BLaER1 (cell line): ENCODE results near the gene CEP128.
A peak's percentile ranks its signal among the peaks of the same experiment; 100 is the strongest.

ENCODE experiments used
- H3K27ac ChIP-seq: shearing (Covaris generic); formaldehyde crosslinking; 2 replicates; pipeline ENCODE4 v1.8.1; 2022
- H3K27me3 ChIP-seq: shearing (Covaris generic); formaldehyde crosslinking; 2 replicates; pipeline ENCODE4 v1.8.1; 2022
- H3K36me3 ChIP-seq: shearing (Covaris generic); formaldehyde crosslinking; 2 replicates; pipeline ENCODE4 v1.8.1; 2022
- H3K4me1 ChIP-seq: shearing (Covaris generic); formaldehyde crosslinking; 2 replicates; pipeline ENCODE4 v1.8.1; 2022
- H3K4me2 ChIP-seq: shearing (Covaris generic); formaldehyde crosslinking; 2 replicates; pipeline ENCODE4 v1.8.1; 2022
- H3K4me3 ChIP-seq: shearing (Covaris generic); formaldehyde crosslinking; 2 replicates; pipeline ENCODE4 v1.8.1; 2022
- H3K9ac ChIP-seq: shearing (Covaris generic); formaldehyde crosslinking; 2 replicates; pipeline ENCODE4 v1.8.1; 2022
- H3K9me3 ChIP-seq: shearing (Covaris generic); formaldehyde crosslinking; 2 replicates; pipeline ENCODE4 v1.8.1; 2022
- H4K20me1 ChIP-seq: shearing (Covaris generic); formaldehyde crosslinking; 2 replicates; pipeline ENCODE4 v1.8.1; 2022
- Cebpa-rat ChIP-seq: shearing (Covaris generic); IDR thresholded peaks from 2 replicates; pipeline ENCODE4 v1.8.1; 2022

Gene CEP128

GRCh38 chr14:80521456-80521855 is 420.1 kb downstream of the CEP128 start:
- H3K4me2 ChIP-seq: no peak overlapping the region
- H3K27ac ChIP-seq: no peak overlapping the region
- no peak overlapping the region for H3K4me3 ChIP-seq
- TF ChIP-seq Cebpa-rat: no peak
- H3K36me3 ChIP-seq: peaks cover 46% of the 10 kb centered on the region
- H3K27me3 ChIP-seq: no peaks in the 10 kb centered on the region
- no peak overlapping the region for H3K9ac ChIP-seq
- H3K9me3 ChIP-seq: no peaks in the 10 kb centered on the region
- no peaks in the 10 kb centered on the region for H3K4me1 ChIP-seq
- H4K20me1 ChIP-seq: no peaks in the 10 kb centered on the region

- Histone ChIP-seq H3K4me3 (no peak overlapping the region), H3K27ac (no peak overlapping the region), H4K20me1 (no peaks in the 10 kb centered on the region), H3K9me3 (peaks cover 14% of the 10 kb centered on the region), H3K27me3 (no peaks in the 10 kb centered on the region), H3K9ac (no peak overlapping the region), H3K4me1 (no peaks in the 10 kb centered on the region), H3K4me2 (no peak overlapping the region), H3K36me3 (peaks cover 46% of the 10 kb centered on the region)
- TF ChIP-seq Cebpa-rat: no peak
These were observed 422.5 kb downstream of the CEP128 start for GRCh38 chr14:80519002-80519401.

GRCh38 chr14:80518173-80518572 is 423.4 kb downstream of the CEP128 start:
- H3K4me2 ChIP-seq: no peak overlapping the region
- H3K4me3 ChIP-seq: no peak overlapping the region
- H3K36me3 ChIP-seq: peaks cover 38% of the 10 kb centered on the region
- H3K9me3 ChIP-seq: peaks cover 14% of the 10 kb centered on the region
- no peak overlapping the region for H3K27ac ChIP-seq
- no peaks in the 10 kb centered on the region for H3K4me1 ChIP-seq
- H3K27me3 ChIP-seq: no peaks in the 10 kb centered on the region
- H3K9ac ChIP-seq: no peak overlapping the region
- TF ChIP-seq Cebpa-rat: no peak
- H4K20me1 ChIP-seq: no peaks in the 10 kb centered on the region

GRCh38 chr14:80507292-80507869 is 434.2 kb downstream of the CEP128 start:
- Histone ChIP-seq H3K9me3 (no peaks in the 10 kb centered on the region), H3K27ac (no peak overlapping the region), H3K4me1 (no peaks in the 10 kb centered on the region), H3K4me2 (no peak overlapping the region), H3K4me3 (no peak overlapping the region), H4K20me1 (no peaks in the 10 kb centered on the region), H3K27me3 (no peaks in the 10 kb centered on the region), H3K36me3 (no peaks in the 10 kb centered on the region), H3K9ac (no peak overlapping the region)
- no peak for TF ChIP-seq Cebpa-rat

- Histone ChIP-seq H3K4me2 (no peak overlapping the region), H4K20me1 (no peaks in the 10 kb centered on the region), H3K36me3 (peaks cover 9% of the 10 kb centered on the region; the same call in 1 of the 2 replicates), H3K4me3 (no peak overlapping the region), H3K4me1 (no peaks in the 10 kb centered on the region), H3K27ac (no peak overlapping the region), H3K9me3 (no peaks in the 10 kb centered on the region), H3K9ac (no peak overlapping the region), H3K27me3 (no peaks in the 10 kb centered on the region)
- TF ChIP-seq Cebpa-rat: no peak
These were observed 436.8 kb downstream of the CEP128 start for GRCh38 chr14:80504781-80505180.

GRCh38 chr14:80498533-80498932 is 443.0 kb downstream of the CEP128 start:
- H3K27me3 ChIP-seq: no peaks in the 10 kb centered on the region
- H3K27ac ChIP-seq: no peak overlapping the region
- H3K9me3 ChIP-seq: no peaks in the 10 kb centered on the region
- no peak overlapping the region for H3K4me3 ChIP-seq
- peaks cover 1% of the 10 kb centered on the region; the same call in 1 of the 2 replicates for H3K4me1 ChIP-seq
- H4K20me1 ChIP-seq: no peaks in the 10 kb centered on the region
- peaks cover 9% of the 10 kb centered on the region; the same call in 1 of the 2 replicates for H3K36me3 ChIP-seq
- no peak overlapping the region for H3K9ac ChIP-seq
- TF ChIP-seq Cebpa-rat: no peak
- H3K4me2 ChIP-seq: no peak overlapping the region

- no peaks in the 10 kb centered on the region for H3K27me3 ChIP-seq
- peaks cover 15% of the 10 kb centered on the region for H3K4me1 ChIP-seq
- no peaks in the 10 kb centered on the region for H3K36me3 ChIP-seq
- TF ChIP-seq Cebpa-rat: no peak; the same call in 1 of the 2 replicates
- no peaks in the 10 kb centered on the region for H3K9me3 ChIP-seq
- no peak overlapping the region for H3K27ac ChIP-seq
- no peak overlapping the region for H3K4me2 ChIP-seq
- H3K9ac ChIP-seq: no peak overlapping the region
- no peak overlapping the region for H3K4me3 ChIP-seq
- H4K20me1 ChIP-seq: no peaks in the 10 kb centered on the region
These were observed 445.4 kb downstream of the CEP128 start for GRCh38 chr14:80496090-80496489.

- Histone ChIP-seq H3K36me3 (no peaks in the 10 kb centered on the region), H4K20me1 (no peaks in the 10 kb centered on the region), H3K27ac (no peak overlapping the region), H3K4me2 (no peak overlapping the region), H3K4me3 (no peak overlapping the region), H3K4me1 (peaks cover 20% of the 10 kb centered on the region), H3K9me3 (no peaks in the 10 kb centered on the region), H3K9ac (no peak overlapping the region), H3K27me3 (no peaks in the 10 kb centered on the region)
- TF ChIP-seq Cebpa-rat: no peak
These were observed 446.8 kb downstream of the CEP128 start for GRCh38 chr14:80494769-80495168.

- Histone ChIP-seq H3K4me3 (no peak overlapping the region), H3K4me1 (peaks cover 20% of the 10 kb centered on the region), H3K9ac (no peak overlapping the region), H3K9me3 (no peaks in the 10 kb centered on the region), H3K36me3 (no peaks in the 10 kb centered on the region), H3K27me3 (no peaks in the 10 kb centered on the region), H4K20me1 (no peaks in the 10 kb centered on the region), H3K27ac (no peak overlapping the region), H3K4me2 (no peak overlapping the region)
- no peak for TF ChIP-seq Cebpa-rat
These were observed 447.9 kb downstream of the CEP128 start for GRCh38 chr14:80493620-80494019.

GRCh38 chr14:80491650-80492049 is 449.9 kb downstream of the CEP128 start:
- H3K4me2 ChIP-seq: peak overlapping the region; percentile 17

GRCh38 chr14:80491131-80491530 is 450.4 kb downstream of the CEP128 start:
- no peaks in the 10 kb centered on the region for H4K20me1 ChIP-seq
- H3K4me2 ChIP-seq: peak overlapping the region; percentile 17
- peak overlapping the region; percentile 37; the same call in 1 of the 2 replicates for H3K27ac ChIP-seq
- H3K9me3 ChIP-seq: no peaks in the 10 kb centered on the region
- H3K9ac ChIP-seq: no peak overlapping the region
- no peak for TF ChIP-seq Cebpa-rat
- no peaks in the 10 kb centered on the region for H3K27me3 ChIP-seq
- H3K4me1 ChIP-seq: peaks cover 20% of the 10 kb centered on the region
- H3K4me3 ChIP-seq: no peak overlapping the region
- no peaks in the 10 kb centered on the region for H3K36me3 ChIP-seq

More at GRCh38 chr14:80491650-80492049, 449.9 kb downstream of the CEP128 start:
- no peak for TF ChIP-seq Cebpa-rat
- no peak overlapping the region for H3K9ac ChIP-seq
- H3K27me3 ChIP-seq: no peaks in the 10 kb centered on the region
- H3K27ac ChIP-seq: peak overlapping the region; percentile 37; the same call in 1 of the 2 replicates
- no peak overlapping the region for H3K4me3 ChIP-seq
- H3K9me3 ChIP-seq: no peaks in the 10 kb centered on the region
- H3K4me1 ChIP-seq: peaks cover 20% of the 10 kb centered on the region
- H4K20me1 ChIP-seq: no peaks in the 10 kb centered on the region
- H3K36me3 ChIP-seq: no peaks in the 10 kb centered on the region
